CD4-positive, alpha-beta T cell treated with Interleukin-4 for 1 hour (primary cell): ENCODE results near the gene RABGAP1L.
A peak's percentile ranks its signal among the peaks of the same experiment; 100 is the strongest.
"Not testable (repeated sequence)": the region's sequence is repeated elsewhere in the genome, so short reads cannot be mapped to it uniquely, and the experiment has no call there.

Experiments
- DNase-seq, 2 donors: peaks; one replicate each; pipeline ENCODE4 v3.0.0-alpha.2; 2020 to 2022

RABGAP1L gene

DNA sequence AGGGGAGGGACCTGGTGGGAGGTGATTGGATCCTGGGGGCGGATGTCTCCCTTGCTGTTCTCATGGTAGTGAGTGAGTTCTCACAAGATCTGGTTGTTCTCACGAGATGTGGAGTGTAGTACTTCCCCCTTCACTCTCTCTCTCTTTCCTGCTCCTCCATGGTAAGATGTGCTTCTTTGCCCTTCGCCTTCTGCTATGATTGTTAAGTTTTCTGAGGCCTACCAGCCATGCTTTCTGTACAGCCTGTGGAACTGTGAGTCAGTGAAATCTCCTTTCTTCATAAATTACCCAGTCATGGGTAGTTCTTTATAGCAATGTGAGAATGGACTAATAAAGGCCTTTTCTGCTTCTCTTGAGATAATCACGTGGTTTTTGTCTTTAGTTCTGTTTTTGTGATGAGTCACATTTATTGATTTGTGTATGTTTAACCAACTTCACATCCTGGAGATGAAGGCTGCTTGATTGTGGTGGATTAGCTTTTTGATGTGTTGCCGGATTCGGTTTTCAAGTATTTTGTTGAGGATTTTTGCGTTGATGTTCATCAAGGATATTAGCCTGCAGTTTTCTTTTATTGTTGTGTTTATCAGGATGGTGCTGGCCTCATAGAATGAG is 45.5 kb downstream of the RABGAP1L start:
- DNase-seq, result peak in 1 of 2 donors; percentile 52

GRCh38 chr1:174206148-174206836 is 47.0 kb downstream of the RABGAP1L start:
- DNase-seq, result peak in 1 of 2 donors; percentile 40

DNA sequence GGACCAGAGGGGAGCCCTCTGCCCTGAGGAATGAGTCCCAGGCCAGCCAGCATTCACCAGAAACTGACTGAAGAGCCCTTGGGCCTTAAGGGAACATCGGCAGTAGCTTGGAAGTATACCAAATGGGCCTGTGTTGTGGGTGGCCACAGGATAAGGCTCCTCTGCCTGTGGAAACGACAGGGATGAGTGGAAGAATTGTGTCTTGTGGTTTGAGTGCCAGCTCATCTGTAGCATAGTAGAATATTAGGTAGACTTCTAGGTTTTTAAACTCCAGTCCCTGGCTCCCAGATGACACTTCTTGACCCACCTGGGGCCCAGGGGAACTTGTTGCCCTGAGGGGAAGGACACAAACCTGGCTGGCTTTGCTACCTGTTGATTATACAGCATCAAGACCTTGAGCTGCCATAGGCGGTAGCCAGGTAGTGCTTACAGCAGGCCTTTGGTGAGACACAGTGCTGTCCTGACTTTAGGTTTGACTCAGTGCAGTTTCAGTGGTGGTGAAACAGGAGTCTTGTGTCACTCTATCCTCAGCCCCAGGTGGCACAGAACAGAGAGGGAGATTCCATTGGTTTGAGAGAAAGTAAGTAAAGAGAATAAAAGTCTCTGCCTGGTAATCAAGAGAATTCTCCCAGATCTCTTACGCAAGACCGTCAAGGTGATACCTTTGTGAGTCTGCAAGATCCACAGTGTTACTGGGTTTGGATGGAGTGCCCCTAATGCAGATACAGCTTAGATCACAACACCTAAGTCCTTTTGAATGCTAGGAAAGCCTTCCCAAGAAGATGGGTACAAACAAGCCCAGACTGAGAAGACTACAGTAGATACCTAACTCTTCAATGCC is 50.2 kb downstream of the RABGAP1L start:
- no peak for DNase-seq

GRCh38 chr1:174211486-174211885 is 52.2 kb downstream of the RABGAP1L start:
- DNase-seq, result no peak

DNA sequence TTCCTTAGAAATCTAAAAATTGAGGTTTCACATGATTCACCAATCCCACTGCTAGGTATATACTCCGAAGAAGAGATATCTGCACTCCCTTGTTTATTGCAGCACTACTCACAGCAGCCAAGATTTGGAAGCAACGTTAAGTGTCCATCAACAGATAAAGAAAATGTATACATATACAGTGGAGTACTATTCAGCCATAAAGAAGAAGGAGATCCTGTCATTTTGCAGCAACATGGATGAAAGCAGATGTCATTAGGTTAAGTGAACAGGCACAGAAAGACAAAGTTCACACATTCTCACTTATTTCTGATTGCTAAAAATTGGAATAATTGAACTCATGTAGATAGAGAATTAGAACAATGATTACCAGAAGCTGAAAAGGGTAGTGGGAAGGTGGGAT is 56.4 kb downstream of the RABGAP1L start:
- no peak for DNase-seq

- no peak for DNase-seq
Observed at GRCh38 chr1:174217248-174217647, 57.9 kb downstream of the RABGAP1L start.

DNA sequence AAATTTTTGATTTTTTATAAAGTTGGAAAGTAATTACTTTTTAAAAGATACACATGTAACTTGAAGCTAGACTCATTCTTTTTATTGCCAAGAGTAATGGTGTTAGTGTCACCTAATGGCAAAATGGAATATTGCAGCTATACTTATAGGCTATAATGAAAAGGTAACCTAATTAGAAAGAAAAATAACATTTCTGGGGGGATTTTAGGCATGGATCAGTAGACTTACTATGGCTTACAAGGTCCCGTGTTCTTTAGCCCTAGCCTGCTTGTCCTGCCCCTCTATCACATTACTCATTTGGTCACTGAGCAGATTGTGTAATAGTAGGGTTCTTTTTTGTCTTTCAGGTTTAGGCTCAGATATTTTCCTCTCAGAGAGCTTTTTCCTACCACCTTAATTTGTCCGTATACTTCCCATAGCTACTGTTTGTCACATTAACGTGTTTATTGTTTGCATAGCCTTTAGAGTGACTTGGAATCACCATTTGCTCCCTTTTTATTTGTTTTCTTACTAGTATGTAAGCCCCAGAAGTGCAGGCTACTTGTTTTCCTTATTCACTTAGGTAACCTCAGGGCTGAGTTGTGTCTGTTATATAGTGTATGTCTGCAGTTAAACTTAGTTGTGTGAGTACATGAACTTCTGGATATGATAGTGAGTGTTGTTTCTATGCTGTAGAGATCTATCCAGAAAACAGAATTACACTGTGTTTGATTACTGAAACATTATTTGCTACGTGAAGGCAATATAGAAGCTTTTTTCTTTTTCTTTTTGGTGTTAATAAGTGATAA is 58.7 kb downstream of the RABGAP1L start:
- peak in 1 of 2 donors; percentile 60 for DNase-seq

- DNase-seq, result no peak
Observed at GRCh38 chr1:174218983-174219382, 59.7 kb downstream of the RABGAP1L start.

GRCh38 chr1:174219606-174220370 is 60.5 kb downstream of the RABGAP1L start:
- DNase-seq, result no peak

GRCh38 chr1:174221681-174222080 is 62.4 kb downstream of the RABGAP1L start:
- no peak for DNase-seq

GRCh38 chr1:174222166-174222949 is 63.0 kb downstream of the RABGAP1L start:
- no peak for DNase-seq

GRCh38 chr1:174224641-174225040 is 65.3 kb downstream of the RABGAP1L start:
- DNase-seq, result no peak

DNA sequence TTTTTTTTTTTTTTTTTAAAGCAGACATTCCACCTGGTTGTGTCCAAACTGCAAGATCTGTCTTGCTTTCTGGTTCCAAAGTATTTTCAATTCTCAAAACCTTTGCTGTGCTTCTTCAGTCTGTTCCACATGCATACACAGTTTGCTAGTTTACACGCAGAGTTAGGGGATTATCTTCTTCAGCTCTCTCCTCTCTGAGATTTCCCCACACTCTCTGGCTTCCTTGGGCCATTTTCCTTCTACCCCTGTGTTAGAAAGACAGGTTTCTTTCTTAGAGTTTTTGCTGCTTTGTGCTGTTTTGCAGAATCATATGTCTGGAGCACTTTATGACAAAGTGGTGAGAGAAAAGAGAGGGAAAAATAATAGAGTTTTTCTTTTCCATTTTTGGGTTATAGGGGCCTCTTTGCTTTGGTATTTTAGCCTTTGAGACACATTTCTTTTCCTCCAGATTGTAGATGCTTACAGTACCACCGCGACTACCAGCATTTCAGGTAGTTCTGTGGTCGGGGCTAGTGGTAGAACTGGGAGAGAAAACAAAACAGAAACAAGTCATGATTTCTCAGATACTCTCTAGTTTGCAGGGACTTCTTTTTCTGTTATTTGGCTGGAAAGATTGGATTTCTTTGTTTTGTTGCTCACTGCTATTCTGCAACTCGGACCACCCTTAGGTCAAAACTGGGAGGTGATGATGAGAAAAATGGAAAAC is 66.3 kb downstream of the RABGAP1L start:
- DNase-seq, result no peak

GRCh38 chr1:174230399-174230798 is 71.1 kb downstream of the RABGAP1L start:
- DNase-seq, result no peak

GRCh38 chr1:174232761-174233160 is 73.4 kb downstream of the RABGAP1L start:
- DNase-seq, result no peak

DNA sequence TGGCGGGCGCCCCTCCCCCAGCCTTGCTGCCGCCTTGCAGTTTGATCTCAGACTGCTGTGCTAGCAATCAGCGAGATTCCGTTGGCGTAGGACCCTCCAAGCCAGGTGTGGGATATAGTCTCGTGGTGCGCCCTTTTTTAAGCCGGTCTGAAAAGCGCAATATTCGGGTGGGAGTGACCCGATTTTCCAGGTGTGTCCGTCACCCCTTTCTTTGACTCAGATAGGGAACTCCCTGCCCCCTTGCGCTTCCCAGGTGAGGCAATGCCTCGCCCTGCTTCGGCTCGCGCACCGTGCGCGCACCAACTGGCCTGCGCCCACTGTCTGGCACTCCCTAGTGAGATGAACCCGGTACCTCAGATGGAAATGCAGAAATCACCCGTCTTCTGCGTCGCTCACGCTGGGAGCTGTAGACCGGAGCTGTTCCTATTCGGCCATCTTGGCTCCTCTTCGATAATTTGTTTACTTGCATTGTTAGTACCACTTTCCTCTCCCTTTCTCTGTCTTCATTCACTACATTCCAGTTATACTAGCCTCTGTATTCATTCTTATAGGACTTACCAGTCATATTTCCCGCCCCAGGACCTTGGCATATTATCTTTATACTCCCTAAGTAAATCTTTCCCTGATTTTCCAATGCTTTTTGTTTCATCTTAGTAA is 79.7 kb downstream of the RABGAP1L start:
- not testable (repeated sequence) for DNase-seq

- no peak for DNase-seq
Observed at GRCh38 chr1:174239541-174239940, 80.2 kb downstream of the RABGAP1L start.

- no peak for DNase-seq
Observed at GRCh38 chr1:174242856-174243255, 83.5 kb downstream of the RABGAP1L start.

DNA sequence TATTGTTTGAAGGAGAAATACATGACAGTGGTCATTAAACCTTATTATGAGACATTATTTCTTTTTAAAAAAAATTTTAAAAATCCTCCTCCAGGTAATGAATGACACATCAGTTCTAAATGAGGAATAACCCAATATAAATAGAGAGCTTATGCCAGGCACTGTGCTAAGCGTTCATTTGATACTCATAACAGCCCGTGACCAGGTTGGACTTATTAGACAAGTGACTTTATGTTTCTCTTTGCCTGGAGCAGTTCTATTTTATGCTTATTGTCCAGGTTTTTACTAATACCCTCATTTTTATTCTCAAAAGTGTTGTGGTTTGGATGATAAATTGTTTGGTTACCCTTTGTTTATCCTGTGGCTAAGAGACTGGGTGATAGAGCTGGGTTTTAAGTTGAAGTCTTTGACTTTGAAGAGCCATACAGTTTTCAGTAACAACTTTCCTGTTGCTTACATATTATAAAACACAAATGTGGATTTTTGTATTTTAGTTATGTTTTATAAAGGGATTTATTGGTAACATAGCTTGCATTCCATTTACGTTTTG is 84.2 kb downstream of the RABGAP1L start:
- DNase-seq, result no peak

- DNase-seq, result no peak
Observed at GRCh38 chr1:174244017-174244416, 84.7 kb downstream of the RABGAP1L start.
